ENCODE results near the gene RHOH. TPM values are rescaled to one million over a fixed set of nuclear protein-coding genes. Genes with fewer than 3 reads are reported as not detected.
A peak's percentile ranks its signal among the peaks of the same experiment; 100 is the strongest.

RHOH gene
- polyA plus RNA-seq, 1 donor (not counting 4 experiments of a cell fraction or from before 2014, with no cell fraction given) = 0.04 TPM

DNA sequence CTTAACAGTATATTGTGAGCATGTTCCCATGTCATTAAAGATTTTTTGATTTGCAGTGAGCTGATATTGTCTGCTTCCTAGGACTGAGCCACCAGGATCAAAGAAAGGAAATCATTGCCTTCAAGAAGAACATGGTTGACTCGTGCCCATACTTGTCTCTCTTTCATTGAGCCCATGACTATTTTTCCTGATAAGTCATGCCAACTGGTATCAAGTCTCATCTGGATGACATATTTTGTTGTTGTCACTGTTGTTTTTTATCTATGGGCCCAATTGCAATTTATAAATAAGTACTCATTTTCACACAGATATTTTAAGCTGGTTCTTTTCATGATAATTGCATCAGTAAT is 10.2 kb upstream of the RHOH start:
- dilution Hi-C loops (cut with MboI; ENCODE audit: extremely low pct_ligation_motif_present, low sequenced_read_pairs) = no loop called here
- Histone ChIP-seq H3K4me1 (ENCODE audit: control insufficient read depth, extremely low read depth, insufficient read depth, low read length) (peaks cover 29% of the 10 kb centered on the region), H3K27me3 (ENCODE audit: control insufficient read depth, extremely low read depth, insufficient read depth, low read length) (no peaks in the 10 kb centered on the region), H4K20me1 (ENCODE audit: control insufficient read depth, extremely low read depth, insufficient read depth, low read length) (no peaks in the 10 kb centered on the region), H3K79me2 (ENCODE audit: control insufficient read depth, insufficient read depth, low read length) (no peaks in the 10 kb centered on the region), H3K4me2 (ENCODE audit: control insufficient read depth, extremely low read depth, insufficient read depth, low read depth, low read length) (peak overlapping the region; percentile 6), H3K27ac (ENCODE audit: control insufficient read depth, insufficient read depth, low read length) (peak overlapping the region; percentile 96), H3K36me3 (ENCODE audit: control insufficient read depth in 2 of 2, extremely low read depth in 1 of 2, insufficient read depth in 2 of 2, low read length in 2 of 2) (no peaks in the 10 kb centered on the region), H3K4me3 (ENCODE audit: control insufficient read depth in 2 of 3, extremely low read depth in 1 of 3, insufficient read depth in 2 of 3, low read depth in 1 of 3, low read length in 3 of 3) (no peak overlapping the region), H3K9ac (ENCODE audit: control insufficient read depth, extremely low read depth, insufficient read depth, low read length) (no peak overlapping the region), H2AFZ (ENCODE audit: control insufficient read depth, low read length) (no peak overlapping the region), H3K9me3 (ENCODE audit: control insufficient read depth, low read depth, low read length) (no peaks in the 10 kb centered on the region), H3K9me1 (ENCODE audit: control insufficient read depth, extremely low read depth, insufficient read depth, low read length) (no peaks in the 10 kb centered on the region)
- peak; percentile 78 for FAIRE-seq
- no peak for DNase-seq (ENCODE audit: low read depth, low spot score)
- TF ChIP-seq CTCF (optimal IDR thresholded peaks at IDR 0.05 in 1 of 3, IDR thresholded peaks at IDR 0.05 in 1 of 3, conservative IDR thresholded peaks at IDR 0.05 in 1 of 3; ENCODE audit: extremely low read depth in 1 of 3, insufficient read depth in 2 of 3, low read length in 3 of 3) (no peak), EZH2 (IDR thresholded peaks at IDR 0.05; ENCODE audit: low read length) (no peak)

- no peak overlapping the region for H3K4me3 ChIP-seq (ENCODE audit: control insufficient read depth in 2 of 3, extremely low read depth in 1 of 3, insufficient read depth in 2 of 3, low read depth in 1 of 3, low read length in 3 of 3)
- FAIRE-seq (no peak), DNase-seq (ENCODE audit: low read depth, low spot score) (no peak)
- TF ChIP-seq CTCF (optimal IDR thresholded peaks at IDR 0.05 in 1 of 3, IDR thresholded peaks at IDR 0.05 in 1 of 3, conservative IDR thresholded peaks at IDR 0.05 in 1 of 3; ENCODE audit: extremely low read depth in 1 of 3, insufficient read depth in 2 of 3, low read length in 3 of 3) (no peak), EZH2 (IDR thresholded peaks at IDR 0.05; ENCODE audit: low read length) (no peak)
- peak overlapping the region; percentile 96 for H3K27ac ChIP-seq (ENCODE audit: control insufficient read depth, insufficient read depth, low read length)
- no peaks in the 10 kb centered on the region for H3K36me3 ChIP-seq (ENCODE audit: control insufficient read depth in 2 of 2, extremely low read depth in 1 of 2, insufficient read depth in 2 of 2, low read length in 2 of 2)
- H3K27me3 ChIP-seq (ENCODE audit: control insufficient read depth, extremely low read depth, insufficient read depth, low read length) = no peaks in the 10 kb centered on the region
- no peak overlapping the region for H3K9ac ChIP-seq (ENCODE audit: control insufficient read depth, extremely low read depth, insufficient read depth, low read length)
- no peaks in the 10 kb centered on the region for H3K9me3 ChIP-seq (ENCODE audit: control insufficient read depth, low read depth, low read length)
- peaks cover 29% of the 10 kb centered on the region for H3K4me1 ChIP-seq (ENCODE audit: control insufficient read depth, extremely low read depth, insufficient read depth, low read length)
- no peak overlapping the region for H3K4me2 ChIP-seq (ENCODE audit: control insufficient read depth, extremely low read depth, insufficient read depth, low read depth, low read length)
- no peaks in the 10 kb centered on the region for H3K9me1 ChIP-seq (ENCODE audit: control insufficient read depth, extremely low read depth, insufficient read depth, low read length)
- no peaks in the 10 kb centered on the region for H3K79me2 ChIP-seq (ENCODE audit: control insufficient read depth, insufficient read depth, low read length)
- no peaks in the 10 kb centered on the region for H4K20me1 ChIP-seq (ENCODE audit: control insufficient read depth, extremely low read depth, insufficient read depth, low read length)
- H2AFZ ChIP-seq (ENCODE audit: control insufficient read depth, low read length) = no peak overlapping the region
- dilution Hi-C loops (cut with MboI; ENCODE audit: extremely low pct_ligation_motif_present, low sequenced_read_pairs) = no loop called here
Measured at GRCh38 chr4:40187386-40187906, 9.4 kb upstream of the RHOH start.

Data from keratinocyte (primary cell).